Stimulated activated CD8-positive, alpha-beta memory T cell treated with anti-CD3 and anti-CD28 coated beads, Interleukin-7, amount 100 ng/mL, for 1 hour (primary cell): ENCODE results near the gene KLHL35.
A peak's percentile ranks its signal among the peaks of the same experiment; 100 is the strongest.

Source experiments
- DNase-seq, 2 donors: peaks; one replicate each; pipeline ENCODE4 v3.0.0-alpha.2; 2020; ENCODE audit warnings: low read depth in 2 of 2

The KLHL35 gene

GRCh38 chr11:75468534-75469340 lies 35.7 kb upstream of the KLHL35 start:
- DNase-seq, result no peak

DNA sequence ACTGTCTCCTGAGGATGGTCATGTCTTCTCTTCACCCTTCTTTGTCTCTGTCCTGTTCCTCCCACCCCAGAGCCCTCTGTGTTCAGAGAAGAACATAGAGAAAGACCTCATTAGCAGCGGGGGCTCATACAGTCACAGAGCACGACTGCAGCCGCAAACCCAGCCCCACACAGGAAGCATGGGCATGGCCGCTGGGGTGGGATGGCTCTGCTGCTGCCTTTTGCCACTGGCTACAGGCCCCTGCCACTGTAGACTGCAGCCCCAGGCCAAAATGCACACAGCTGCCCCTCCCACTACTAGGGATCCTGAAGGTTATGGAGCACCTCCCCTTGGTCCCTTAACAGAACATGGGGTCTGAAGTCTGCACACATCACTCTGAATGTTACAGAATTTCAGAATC lies 34.9 kb upstream of the KLHL35 start:
- DNase-seq, result no peak

- DNase-seq, result no peak
Observed at GRCh38 chr11:75467311-75467710, 34.3 kb upstream of the KLHL35 start.

GRCh38 chr11:75465701-75466531 lies 32.9 kb upstream of the KLHL35 start:
- DNase-seq, result no peak

DNA sequence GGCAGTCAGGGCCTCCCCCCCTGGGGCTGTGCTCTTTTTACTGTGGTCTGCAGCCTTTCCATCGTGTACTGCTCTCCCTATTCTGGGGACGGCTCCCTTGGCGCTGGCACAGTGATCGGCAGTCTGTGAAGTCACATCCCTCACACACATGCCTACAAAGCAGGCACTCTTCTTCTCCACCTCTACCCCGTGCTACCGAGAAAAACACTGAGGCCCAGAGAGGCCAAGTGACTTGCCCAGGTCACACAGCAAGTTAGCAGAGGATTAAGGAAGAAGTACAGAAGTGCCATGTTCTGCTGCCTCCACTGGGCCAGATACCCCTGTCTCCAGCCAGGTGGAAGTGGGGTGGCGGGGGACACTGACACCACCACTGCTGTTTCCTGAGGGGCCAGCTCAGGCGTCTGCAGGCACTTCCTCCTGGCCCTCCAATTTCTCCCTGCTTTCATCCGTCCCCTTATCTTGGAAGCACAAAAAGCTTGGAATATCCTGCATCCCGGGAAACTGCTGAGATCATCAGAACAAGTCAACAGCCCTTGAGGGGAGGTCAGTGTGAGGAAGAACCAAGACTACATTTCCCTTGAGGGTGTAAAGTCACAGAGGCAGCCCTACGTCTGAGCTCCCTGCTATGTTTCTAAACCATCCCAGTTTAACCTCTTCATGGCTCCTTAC lies 30.2 kb upstream of the KLHL35 start:
- DNase-seq, result no peak

DNA sequence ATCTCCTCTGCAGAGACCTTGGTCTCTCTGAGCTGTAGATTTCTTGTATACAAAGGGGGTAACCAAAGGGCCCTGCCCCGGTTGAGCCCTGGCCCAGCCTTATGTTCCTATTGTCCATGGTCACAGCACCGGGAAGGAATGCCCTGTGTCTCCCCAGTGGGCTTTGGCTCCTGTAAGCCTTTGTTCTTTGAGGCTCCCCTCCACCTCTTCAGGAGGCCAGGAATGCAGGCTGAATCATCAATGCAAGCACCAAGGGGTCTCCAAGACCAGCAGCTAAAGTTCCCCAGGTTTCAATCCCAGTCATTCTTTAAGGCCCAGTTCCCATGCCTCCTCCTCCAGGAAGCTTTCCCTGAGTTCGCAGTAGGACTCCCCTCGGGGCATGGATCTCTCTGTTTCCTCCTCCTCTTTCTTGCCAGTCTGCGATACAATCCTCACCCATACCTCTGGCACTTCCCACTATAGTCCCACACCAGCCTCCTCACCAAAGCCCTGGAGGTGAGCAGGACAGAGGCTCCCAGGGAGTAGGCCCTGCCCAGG lies 29.2 kb upstream of the KLHL35 start:
- no peak for DNase-seq

DNA sequence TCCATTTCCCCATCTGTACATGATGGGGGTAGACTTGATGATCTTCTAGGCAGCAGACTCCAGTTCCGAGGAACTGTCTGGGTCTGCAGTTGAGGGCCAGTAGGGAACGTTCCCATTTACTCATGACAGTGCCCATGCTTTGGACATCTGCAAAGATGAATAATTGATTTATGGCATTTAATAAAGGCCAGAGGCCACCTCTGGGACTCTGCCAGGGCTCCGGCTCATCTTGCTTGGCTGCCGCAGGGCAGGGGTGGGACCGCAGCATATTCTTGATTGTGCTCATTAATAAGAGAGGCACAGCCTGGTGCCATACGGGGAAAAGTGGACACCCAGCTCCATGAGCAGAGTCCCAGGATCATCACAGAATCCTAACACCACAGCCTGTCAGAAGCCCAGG lies 28.1 kb upstream of the KLHL35 start:
- DNase-seq, result no peak

GRCh38 chr11:75456596-75457183 lies 23.7 kb upstream of the KLHL35 start:
- no peak for DNase-seq

DNA sequence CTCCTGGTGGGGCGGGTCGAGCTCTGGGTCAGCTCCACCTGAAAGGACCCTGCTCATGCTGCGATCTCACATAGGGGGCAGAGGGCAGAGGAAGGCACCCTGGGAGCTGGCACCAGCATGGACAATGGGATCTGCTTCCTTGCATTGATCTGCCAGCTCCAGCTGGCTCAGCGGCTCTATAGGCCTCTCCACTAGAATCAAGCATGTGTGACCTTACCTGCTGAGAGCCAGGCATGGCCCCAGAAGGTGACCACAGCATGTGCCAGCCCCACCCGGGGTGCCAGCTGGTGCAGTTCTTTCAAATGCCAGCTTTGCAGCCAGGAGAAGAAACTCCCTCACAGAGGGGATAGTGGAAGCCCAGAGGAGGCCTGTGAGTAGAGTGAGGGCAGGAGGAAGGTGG lies 22.0 kb upstream of the KLHL35 start:
- no peak for DNase-seq

DNA sequence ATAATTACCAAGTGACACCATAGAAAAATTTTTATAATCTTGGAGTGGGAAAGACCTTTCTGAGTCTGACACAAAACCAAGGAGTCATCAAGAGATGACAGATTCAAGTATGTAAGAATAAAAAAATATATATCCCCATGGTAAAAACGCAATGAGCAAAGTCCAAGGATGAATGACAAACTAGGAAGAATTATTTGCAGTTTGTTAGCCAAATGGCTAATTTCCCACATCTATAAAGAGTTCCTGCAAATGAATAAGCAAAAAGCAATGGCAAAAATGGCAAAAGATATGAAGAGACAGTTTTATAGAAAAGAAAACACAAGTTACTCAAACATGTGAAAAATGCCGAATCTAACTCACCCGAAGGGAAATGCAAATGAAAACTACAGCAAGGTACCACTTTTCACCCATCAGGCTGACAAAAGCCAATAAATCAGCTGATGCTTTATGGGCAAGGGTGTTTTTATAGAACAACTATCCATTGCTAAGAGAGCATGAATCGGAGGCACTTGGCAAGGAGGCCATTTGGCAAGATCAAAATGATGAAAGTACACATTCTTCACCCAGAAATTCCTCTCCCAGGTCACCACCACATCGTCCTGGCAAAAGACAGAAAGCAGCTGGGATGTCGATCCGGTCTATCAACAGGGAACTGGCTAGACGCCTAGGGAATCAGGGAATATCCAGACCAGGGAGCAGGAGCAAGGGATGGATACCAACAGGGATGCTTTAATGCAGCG lies 21.1 kb upstream of the KLHL35 start:
- DNase-seq, result no peak

DNA sequence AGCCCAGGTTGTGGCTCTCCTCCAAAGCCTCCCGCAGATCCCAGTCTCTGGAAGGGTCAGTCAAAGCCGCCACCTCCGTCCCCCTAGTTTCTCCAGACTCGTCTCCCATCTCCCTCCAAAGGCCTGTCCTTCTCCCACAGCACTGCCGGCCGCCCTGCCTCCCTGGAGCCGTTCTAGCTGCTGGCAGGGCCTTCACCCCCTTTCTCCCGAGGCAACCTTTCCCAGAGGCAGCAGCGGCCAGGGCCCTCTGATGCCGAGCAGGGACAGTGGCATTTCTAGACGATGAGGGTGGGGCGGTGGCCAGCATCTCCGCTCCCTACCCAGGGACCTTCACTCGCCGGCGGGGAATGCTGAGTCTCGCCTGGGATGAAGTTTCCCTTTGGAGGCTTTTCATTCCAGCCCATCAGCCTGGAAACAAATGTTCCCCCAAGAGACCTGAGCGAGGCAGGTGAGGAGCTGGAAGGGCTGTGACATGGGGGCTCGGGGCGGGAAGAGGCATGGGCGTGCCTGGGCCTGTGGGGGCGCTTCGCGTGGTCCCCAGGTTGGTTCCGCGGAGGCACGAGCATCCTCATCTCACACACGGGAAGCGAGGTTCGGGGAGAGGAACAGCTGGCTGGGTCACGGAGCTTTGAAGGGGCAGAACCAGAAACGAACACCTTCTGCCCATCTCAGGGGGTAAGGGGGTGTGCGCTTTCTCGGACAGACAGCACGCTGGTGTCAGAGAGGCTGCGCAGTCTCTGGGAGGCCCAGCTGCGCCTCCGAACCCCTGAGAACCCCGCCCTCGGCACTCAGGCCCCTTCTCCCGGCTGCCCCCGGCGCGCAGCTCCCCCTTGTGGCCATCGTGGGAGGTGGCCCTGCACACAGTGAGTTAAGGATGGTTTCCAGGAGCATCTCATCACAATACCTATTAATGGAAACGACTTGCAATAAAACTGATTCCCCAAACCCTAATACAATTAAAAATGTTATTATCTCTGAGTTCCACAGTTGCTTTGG lies 18.1 kb upstream of the KLHL35 start:
- no peak for DNase-seq

DNA sequence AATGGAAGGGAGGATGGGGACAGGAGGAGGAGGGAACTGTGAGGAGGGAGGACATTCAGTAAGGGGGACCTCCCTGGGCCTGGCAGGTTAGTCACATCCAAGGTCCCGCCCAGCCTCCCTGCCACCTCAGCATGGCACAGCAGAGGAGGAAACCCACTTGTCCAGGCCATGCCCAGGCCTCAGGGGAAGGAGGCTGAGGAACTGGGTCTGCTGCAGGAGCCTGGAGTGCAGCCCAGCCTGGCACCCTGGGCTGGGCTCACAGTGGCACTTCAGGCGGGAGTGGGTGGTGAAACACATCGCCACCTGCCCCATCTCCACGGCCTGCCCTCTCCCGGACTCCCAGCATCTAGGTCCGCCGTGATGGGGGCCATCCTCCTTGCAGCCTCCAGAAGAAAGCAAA lies 17.2 kb upstream of the KLHL35 start:
- no peak for DNase-seq

GRCh38 chr11:75449776-75450175 lies 16.8 kb upstream of the KLHL35 start:
- DNase-seq, result no peak

DNA sequence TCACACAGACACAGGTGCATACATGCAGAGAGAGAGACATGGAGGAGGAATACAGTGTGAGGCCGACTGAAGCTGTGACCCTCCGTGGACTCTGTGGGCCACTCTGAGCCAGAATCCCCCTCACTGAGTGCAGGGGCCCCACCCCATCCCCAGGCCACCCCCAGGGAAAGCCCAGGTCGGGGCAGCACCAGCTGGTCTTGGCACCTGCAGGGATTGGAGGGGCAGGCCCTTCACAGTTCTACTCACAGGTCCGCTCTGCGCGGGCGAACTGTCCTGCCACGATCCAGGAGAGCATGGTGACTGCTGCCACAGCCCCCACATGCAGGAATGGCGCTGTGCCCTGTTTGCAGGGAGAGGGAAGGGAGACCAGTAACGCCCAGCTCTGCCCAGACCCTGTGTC lies 16.3 kb upstream of the KLHL35 start:
- DNase-seq, result no peak

GRCh38 chr11:75447415-75447814 lies 14.4 kb upstream of the KLHL35 start:
- no peak for DNase-seq

DNA sequence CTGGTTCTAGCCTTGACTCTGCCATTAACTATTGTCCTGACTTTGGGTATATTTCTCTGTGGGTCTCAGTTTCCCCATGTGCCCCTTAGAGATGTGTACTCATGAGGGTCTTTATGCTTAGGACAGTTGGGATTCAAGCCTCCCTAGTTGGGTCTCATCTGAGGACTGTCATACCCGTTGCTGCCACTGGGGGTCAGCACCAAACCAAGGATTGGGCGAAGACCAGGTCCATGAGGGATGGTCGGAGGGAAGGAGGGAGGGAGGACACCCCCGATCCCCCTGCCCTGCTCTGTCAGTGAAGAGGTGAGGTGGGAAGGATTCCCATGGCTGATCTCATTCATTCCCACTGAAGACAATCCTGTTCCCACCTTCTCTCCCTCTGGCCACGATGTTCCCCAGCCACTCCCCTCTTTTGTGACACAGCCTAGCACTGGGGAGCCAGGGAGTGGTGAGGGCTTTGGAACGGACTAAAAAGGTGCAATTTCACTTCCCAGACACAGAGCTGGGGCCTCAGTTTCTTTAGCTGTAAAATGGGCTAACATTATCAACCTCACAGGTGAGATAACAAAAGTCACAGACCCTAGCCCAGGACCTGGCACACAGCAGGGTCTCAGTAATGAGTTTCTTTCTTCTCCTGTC lies 12.4 kb upstream of the KLHL35 start:
- peak; percentile 44 to 66 for DNase-seq

DNA sequence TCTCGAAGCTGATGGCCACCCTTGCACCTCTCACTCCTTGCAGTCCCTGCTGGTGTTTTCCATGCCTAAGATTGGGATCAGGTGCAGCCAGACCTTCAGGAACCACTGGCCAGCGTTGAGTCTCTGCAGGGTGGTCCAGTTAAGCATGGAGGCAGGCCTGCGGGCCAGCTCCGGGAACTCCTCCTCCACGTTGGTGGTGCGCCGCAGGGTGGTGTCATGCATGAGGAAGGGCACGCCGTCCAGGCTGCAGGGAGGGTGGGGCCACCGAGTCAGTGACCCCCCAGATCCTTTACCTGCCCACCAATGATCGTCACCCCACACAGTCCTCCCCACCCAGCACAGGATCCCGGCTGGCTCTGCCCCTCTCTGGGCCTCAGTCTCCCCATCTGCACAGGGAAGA lies 10.0 kb upstream of the KLHL35 start:
- DNase-seq, result no peak

DNA sequence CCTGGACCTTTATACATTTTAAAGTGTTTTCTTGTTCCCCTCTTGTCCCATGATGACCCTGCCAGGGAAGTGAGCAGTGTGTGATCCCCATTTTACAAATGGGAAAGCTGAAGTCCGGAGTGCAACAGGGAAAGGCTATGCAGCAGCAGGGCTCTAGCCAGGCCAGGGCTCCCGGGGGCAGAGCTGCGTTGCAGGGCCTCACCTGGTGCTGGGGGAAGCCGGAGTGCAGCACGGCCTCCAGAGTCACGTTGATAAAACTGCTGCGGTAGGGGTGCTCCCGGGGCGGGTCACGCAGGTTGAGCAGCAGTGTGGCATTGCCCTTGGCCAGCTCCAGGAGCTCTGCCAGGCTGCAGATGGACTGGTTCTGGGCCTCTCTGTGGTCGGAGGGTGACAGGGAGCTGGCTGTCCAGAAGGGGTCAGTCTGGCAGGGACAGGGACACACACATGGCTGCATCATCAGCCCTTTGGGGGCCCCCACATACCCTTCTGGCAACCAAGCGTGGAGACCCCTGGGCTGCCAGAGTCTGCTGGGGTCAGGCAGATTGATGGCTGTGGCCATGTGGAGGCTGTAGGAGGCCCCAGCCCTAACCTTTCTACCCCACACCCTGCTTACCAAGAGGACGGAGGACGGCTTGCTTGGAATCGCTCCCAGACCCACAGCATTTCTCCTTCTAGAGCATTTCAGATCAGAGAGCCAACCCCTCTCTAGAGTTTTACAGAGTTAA lies 9.3 kb upstream of the KLHL35 start:
- DNase-seq, result no peak

GRCh38 chr11:75441804-75442132 lies 8.8 kb upstream of the KLHL35 start:
- DNase-seq, result no peak
